Measurements from ENCODE around the gene CLDN16.

CLDN16 gene

DNA sequence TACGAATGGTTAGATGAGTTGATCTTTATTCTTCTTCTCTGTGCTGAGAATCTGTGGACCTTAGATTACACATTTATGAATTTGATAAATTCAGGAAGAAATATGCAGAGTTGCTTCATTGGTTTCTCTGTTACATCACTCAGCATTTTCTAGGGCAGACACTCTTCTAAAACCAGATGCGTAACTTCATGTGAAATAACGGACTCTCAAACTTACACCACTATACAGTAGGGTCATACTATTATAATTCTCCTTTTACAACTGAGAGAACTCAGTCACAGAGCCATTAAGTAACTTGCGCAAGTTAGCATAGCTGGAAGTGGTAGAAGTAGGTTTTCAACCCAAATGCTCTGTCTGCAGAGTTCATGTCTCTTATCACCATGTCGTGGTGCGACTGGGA, 56.0 kb downstream of the CLDN16 start:
- TF ChIP-seq, protein P1, sequence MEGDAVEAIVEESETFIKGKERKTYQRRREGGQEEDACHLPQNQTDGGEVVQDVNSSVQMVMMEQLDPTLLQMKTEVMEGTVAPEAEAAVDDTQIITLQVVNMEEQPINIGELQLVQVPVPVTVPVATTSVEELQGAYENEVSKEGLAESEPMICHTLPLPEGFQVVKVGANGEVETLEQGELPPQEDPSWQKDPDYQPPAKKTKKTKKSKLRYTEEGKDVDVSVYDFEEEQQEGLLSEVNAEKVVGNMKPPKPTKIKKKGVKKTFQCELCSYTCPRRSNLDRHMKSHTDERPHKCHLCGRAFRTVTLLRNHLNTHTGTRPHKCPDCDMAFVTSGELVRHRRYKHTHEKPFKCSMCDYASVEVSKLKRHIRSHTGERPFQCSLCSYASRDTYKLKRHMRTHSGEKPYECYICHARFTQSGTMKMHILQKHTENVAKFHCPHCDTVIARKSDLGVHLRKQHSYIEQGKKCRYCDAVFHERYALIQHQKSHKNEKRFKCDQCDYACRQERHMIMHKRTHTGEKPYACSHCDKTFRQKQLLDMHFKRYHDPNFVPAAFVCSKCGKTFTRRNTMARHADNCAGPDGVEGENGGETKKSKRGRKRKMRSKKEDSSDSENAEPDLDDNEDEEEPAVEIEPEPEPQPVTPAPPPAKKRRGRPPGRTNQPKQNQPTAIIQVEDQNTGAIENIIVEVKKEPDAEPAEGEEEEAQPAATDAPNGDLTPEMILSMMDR (IDR thresholded peaks at IDR 0.05; ENCODE audit: insufficient read depth, missing control alignments): no peak
- no peak for DNase-seq (ENCODE audit: insufficient read length, low spot score)
- no peak for FAIRE-seq

DNA sequence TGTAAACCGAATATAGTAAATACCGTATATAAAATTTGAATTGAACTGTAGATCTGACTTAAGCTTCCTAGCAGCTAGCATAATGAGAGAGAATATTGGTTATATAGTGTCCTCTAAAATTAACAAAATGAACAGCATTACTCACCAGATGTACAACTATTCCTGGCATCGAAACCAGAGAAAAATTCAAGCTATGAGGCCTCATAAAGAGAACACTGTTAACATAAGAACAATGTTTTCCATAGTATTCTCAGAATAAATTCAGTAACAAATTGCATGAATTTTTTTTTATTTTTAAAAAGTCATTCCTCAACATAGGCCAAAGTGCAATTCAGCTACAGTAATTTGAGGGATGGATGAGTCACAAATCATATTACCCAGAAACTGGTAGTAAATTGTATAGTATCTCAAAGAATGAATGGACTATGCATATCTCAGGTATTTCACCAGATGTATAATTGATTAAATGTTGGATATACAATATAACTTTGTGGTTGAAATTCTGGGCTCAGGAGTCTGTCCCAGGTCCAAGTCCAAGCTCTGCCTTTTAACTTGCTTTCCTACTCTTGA, 56.7 kb downstream of the CLDN16 start:
- DNase-seq (ENCODE audit: insufficient read length, low spot score) (no peak), FAIRE-seq (no peak)
- TF ChIP-seq, protein P1 (IDR thresholded peaks at IDR 0.05; ENCODE audit: insufficient read depth, missing control alignments): no peak

DNA sequence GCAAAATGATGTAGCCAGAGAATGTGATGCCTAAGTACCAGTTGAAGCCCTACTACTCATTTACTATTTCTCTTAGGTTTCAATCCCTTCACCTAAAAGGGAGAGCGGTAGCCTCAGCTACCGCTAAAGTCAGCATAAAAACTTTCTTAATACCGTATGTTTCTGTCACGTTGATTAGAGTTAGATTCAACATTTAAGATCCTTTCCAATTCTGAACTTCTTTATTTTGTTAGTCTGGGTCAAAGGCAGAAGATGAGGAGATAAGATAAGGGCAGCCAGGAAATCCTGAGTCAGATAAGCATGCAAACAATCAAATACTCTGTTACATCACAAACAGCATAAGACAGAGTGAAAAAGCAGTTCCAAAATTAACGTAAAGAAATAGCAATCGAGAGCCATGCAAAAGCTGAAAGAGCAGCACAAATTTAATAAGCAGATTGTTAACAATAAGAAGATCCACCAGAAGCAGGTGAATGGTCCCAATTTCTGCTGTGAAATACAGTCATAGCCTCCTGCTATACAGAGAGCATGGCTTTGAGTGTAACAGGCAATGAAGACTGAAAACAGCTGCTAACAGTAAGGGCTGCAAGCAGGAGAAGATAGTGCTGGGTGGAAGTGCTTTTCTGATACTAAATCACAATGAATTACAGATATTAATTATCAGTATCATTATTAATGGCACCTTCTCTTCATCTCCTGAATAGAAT, 58.8 kb downstream of the CLDN16 start:
- TF ChIP-seq, protein P1 (IDR thresholded peaks at IDR 0.05; ENCODE audit: insufficient read depth, missing control alignments): no peak
- no peak for FAIRE-seq
- no peak for DNase-seq (ENCODE audit: insufficient read length, low spot score)

DNA sequence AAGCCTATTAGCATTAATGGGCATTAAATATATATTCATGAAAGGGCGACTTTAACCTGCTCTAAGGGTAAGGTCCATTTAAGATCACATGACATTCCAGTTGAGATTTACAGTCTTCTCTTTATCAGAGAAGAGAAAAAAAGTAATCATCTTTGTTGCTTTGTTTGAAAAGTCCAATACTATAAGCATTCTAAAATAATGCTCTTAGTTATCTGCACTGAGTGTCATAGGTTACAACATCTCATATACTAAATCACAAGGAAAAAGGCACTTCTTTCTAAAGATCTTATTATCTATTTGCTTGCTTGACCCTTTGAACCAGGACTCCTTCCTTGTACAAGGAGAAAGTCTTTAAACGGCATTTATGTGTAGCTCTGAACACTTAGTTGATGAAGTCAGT, 60.3 kb downstream of the CLDN16 start:
- no peak for DNase-seq (ENCODE audit: insufficient read length, low spot score)
- no peak for FAIRE-seq
- TF ChIP-seq, protein P1 (IDR thresholded peaks at IDR 0.05; ENCODE audit: insufficient read depth, missing control alignments): no peak

DNA sequence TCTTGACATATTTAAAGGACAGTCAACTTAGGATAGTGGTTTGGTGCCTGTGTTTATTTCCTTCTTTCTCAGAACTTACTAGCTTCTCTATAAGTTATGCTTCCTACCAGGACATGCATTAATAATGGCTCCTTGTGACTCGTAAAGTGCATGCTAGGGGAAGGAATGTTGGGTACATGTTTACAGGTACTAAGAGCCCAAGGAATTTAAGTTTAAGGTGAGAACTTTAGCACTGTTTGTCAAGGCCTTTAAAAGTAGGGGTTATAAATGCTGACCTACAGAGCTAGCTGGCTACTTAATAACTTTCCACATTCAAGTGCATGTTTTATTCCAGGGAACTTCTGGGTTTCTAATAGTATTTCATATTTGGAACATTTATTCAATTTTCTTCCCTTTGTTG, 61.8 kb downstream of the CLDN16 start, which contains the start of gene TMEM207:
Gene TMEM207, minus strand, starts transcription at position 101 of the 400 bp plus-strand sequence. Its CDS starts 92 bp downstream, at position 9.
- TF ChIP-seq, protein P1 (IDR thresholded peaks at IDR 0.05; ENCODE audit: insufficient read depth, missing control alignments): no peak
- no peak for FAIRE-seq
- DNase-seq (ENCODE audit: insufficient read length, low spot score): no peak

DNA sequence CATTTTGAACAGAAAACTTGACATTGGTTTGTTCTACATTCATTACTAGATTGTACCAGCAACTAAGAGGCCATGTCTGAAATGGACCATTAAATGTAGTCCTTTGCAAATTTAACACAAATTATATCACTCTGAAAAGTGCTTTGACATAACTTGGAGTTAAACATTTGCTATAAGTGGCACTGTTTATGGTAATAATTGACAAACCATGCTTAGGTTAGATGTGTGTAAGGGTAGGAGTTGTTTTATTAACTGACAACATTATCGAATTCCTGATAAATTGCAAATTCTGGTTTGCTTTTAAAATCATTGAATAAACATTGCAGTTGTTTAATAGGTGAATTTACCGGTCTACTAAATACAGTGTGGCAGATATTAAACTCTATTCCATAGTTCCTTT, 67.9 kb downstream of the CLDN16 start:
- no peak for DNase-seq (ENCODE audit: insufficient read length, low spot score)
- TF ChIP-seq, protein P1 (IDR thresholded peaks at IDR 0.05; ENCODE audit: insufficient read depth, missing control alignments): no peak
- FAIRE-seq: no peak

DNA sequence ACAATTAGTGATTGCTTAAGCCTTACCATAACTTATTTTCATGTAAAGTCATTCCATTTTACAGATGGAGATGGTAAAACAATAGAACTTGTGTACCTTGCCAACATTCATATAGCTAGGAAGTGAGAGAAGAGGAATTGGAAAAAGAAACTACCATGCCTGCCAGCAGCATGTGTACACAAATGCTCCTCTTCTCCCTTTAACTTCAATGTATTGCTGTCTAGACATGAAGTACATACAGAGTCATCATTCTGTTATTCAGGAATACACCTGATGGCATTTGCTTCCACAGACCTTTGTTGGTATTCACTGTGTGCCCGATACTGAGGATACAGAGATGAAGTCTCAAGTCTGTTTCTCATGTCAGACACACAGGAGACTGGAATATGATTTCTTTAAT, 68.8 kb downstream of the CLDN16 start:
- DNase-seq (ENCODE audit: insufficient read length, low spot score) (no peak), FAIRE-seq (no peak)
- TF ChIP-seq, protein P1 (IDR thresholded peaks at IDR 0.05; ENCODE audit: insufficient read depth, missing control alignments): no peak
